Mononuclear cell (primary cell): Measurements from ENCODE around the gene SLC25A13. TPM values are rescaled to one million over a fixed set of nuclear protein-coding genes. Genes with fewer than 3 reads are reported as not detected.

Experiments used
- H3K27me3 ChIP-seq: 2 replicates; pipeline ENCODE4 v1.6.0; 2011; ENCODE audit warnings: low read length, control low read depth; ENCODE audit not compliant: insufficient read depth
- H3K4me1 ChIP-seq: 2 replicates; pipeline ENCODE4 v1.5.1; 2011; ENCODE audit warnings: mild to moderate bottlenecking, low read length, control low read depth; ENCODE audit not compliant: insufficient read depth
- H3K4me3 ChIP-seq: 2 replicates; pipeline ENCODE4 v1.5.1; 2011; ENCODE audit warnings: mild to moderate bottlenecking, low read length, moderate library complexity
- H3K9me3 ChIP-seq: 2 replicates; pipeline ENCODE4 v1.5.1; 2011; ENCODE audit warnings: low read depth, mild to moderate bottlenecking, control low read depth, low read length
- total RNA-seq: library from RNA; depleted of rRNA; stranded (reverse); fragments of >200 nt; gene quantifications from one replicate; pipeline ENCODE4 v1.2.3, GENCODE V29; 2012

SLC25A13 gene
- total RNA-seq, 1 donor, result 23.8 TPM

DNA sequence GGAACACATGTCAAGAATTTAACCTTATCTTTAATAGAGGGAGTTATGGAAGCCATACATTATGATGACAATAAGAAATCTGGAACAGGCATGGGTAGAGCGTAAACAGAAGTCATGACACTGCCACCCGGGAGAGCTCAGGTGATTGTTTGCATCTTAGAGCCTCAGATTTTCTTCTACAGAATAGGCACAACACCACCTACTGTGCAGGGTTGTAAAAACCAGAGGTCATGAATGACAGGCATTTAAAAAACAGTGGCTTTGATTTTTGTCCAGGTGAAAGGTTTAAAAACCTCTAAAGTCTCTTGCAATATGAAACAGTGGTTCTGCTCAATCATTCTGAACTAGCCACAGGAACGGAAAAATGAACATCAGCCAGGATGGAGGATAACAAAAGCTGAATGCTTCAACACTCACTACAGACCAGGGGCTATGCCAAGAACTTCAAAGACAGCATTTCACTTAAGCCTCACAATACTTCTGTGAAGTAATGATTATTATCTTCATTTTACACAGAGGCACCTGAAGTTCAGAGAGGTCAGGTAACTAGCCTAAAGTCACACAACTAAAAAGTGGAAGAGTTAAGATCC, 123.8 kb downstream of the SLC25A13 start:
- H3K9me3 ChIP-seq, result no peaks in the 10 kb centered on the region
- no peaks in the 10 kb centered on the region for H3K27me3 ChIP-seq
- no peaks in the 10 kb centered on the region for H3K4me1 ChIP-seq
- no peak overlapping the region for H3K4me3 ChIP-seq

DNA sequence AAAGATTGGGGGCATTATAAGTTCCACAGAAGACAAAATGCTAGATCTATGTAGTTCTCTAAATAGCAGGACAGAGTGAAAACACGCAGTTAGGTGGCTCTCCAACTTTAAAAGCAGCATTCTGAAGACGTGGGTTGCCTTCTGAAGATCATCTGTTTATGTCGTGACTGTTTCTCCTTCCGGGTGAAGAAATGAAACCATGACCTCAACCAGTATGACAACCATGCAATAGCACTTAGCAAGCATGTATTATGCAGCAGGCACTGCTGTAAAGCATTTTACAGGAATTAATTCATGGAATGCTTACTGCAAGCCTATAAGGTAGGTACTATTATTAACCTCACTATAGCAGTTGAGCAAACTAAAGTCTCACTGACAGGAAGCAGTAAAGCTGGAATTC, 125.2 kb downstream of the SLC25A13 start:
- Histone ChIP-seq H3K9me3 (no peaks in the 10 kb centered on the region), H3K4me1 (no peaks in the 10 kb centered on the region), H3K27me3 (no peaks in the 10 kb centered on the region), H3K4me3 (no peak overlapping the region)

DNA sequence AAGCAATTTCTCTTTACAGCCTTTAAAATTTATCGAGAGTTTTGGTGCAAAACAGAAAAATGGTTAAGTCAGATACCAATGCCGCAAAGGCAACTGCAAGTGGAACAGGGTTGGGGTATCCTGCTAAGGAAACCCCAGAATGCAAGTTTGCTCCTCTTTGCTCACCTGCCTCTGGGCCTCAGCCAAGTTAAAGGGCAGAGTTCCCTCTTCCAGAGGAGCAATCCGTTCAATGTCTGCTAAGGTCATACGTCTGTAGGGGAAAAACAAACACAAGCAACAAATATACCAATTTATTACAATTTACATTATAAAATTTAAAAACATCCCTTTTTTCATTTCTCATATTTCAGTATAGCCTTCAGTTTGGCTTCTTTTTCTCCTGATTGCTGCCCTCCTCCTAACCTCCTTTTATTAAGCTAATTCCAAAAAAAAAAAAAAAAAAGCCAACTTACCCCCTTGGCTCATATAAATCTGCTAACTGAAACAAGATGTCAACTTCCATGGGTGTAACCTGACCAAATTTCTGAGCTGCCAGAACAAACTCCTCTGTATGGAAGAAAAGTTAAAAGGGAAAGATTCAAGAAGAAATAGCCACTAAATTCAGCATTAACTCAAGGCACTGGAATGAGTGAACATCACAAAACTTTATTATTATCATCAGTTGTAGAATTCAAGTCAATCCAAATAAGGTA, 132.6 kb downstream of the SLC25A13 start:
- Histone ChIP-seq H3K4me3 (no peak overlapping the region), H3K9me3 (no peaks in the 10 kb centered on the region), H3K4me1 (no peaks in the 10 kb centered on the region), H3K27me3 (no peaks in the 10 kb centered on the region)

DNA sequence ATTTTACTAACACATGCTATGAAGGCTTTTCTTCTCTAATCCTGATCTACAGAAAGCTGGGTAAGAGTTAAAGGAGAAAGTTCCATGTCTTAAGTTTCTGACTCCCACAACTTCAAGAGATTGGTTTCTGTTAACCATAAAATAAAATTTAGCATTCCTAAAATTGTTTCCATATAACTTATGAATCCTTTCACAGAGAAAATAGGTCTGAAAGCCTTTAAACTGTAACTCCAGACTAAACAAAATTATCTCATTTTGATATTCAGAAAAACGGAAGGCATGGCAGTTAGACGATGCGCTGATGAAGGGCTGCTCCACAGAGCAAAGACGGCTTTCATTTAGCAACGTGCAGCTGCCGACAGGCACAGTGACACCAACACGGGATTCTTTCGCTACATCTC, 133.3 kb downstream of the SLC25A13 start:
- H3K4me1 ChIP-seq, result no peaks in the 10 kb centered on the region
- no peaks in the 10 kb centered on the region for H3K27me3 ChIP-seq
- H3K4me3 ChIP-seq, result no peak overlapping the region
- no peaks in the 10 kb centered on the region for H3K9me3 ChIP-seq

DNA sequence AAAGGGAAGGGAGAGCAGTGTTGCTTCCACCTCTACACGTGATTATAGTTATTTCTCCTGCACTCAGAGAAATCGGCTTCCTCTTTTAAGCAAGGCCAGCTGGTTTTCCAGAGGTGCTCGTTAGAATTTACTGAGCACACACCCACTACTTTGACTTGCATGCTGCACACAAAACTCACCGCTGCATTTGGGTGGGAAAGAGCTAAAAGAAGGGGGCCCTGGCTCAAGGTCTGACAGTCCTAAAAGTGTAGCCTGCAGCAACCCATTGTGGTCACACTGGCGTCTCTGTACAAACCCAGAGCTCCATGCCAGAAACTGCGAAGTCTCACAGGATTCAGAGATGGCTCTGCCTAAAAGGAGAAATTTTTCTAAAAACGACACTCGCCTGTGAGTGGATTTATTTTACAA, 133.7 kb downstream of the SLC25A13 start:
- H3K4me3 ChIP-seq, result no peak overlapping the region
- no peaks in the 10 kb centered on the region for H3K4me1 ChIP-seq
- H3K27me3 ChIP-seq, result no peaks in the 10 kb centered on the region
- no peaks in the 10 kb centered on the region for H3K9me3 ChIP-seq

DNA sequence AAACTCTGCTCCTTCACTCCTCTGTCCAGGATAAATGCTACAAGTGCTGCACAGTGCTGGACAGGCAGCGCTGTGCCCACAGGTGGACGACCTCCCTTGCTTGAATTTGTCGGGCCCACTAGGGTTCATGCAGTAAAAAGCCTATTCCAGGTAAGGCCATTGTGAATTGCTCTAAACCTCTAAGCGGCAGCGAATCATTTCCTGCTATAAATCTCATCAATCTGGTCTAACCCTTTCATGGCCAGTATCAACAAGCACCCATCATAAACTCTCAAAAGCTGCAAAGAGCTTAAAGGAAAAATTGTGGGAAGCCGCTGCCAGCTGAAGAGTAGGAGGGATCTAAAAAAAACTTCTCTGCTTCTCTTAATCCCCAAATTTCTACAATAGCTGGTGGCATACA, 134.2 kb downstream of the SLC25A13 start:
- H3K27me3 ChIP-seq, result no peaks in the 10 kb centered on the region
- no peak overlapping the region for H3K4me3 ChIP-seq
- no peaks in the 10 kb centered on the region for H3K4me1 ChIP-seq
- H3K9me3 ChIP-seq, result no peaks in the 10 kb centered on the region

DNA sequence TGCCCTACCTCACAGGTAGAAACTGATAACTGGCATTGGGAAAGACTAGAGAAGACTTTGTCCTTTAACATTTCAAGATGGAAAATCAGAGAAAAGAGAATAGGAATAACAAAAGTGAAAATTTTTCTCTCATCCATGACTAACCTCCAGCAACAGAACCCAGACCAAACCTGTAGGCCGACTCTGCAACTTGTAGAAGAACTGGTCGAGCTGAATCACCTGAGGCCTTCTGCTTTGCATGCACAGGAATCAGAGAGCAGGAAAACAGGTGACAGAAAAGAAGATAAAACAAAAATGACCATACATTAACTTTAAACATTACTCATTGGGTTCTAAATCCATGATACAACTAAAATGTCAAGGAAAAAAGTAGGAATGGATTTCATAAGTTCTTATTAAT, 137.1 kb downstream of the SLC25A13 start:
- Histone ChIP-seq H3K4me1 (no peaks in the 10 kb centered on the region), H3K27me3 (no peaks in the 10 kb centered on the region), H3K9me3 (no peaks in the 10 kb centered on the region), H3K4me3 (no peak overlapping the region)

DNA sequence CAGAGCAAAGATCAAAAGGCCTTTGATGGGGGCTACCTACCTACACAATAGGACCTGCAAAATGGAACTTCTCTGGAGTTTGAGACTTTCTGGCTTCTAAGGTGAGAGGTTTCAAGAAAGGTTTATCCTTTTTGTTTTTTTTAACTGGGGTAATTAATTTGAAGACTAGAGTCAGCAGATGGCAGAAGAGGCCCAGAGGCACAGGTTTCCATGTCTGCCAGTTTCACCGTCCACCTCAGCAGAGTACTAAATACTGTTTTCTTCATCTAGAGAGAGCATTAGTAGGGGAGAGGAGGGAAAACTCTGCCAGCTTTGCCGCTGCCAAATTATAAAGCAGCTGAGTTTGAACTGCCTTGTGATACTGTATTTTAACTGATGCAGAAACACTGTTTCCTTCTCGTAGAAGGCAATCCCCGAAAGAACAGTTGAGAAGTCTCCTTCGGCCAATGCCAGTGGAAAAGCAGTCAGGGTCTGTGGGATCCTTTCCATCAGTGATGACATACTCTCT, 138.7 kb downstream of the SLC25A13 start:
- Histone ChIP-seq H3K9me3 (no peaks in the 10 kb centered on the region), H3K4me3 (no peak overlapping the region), H3K4me1 (no peaks in the 10 kb centered on the region), H3K27me3 (no peaks in the 10 kb centered on the region)

DNA sequence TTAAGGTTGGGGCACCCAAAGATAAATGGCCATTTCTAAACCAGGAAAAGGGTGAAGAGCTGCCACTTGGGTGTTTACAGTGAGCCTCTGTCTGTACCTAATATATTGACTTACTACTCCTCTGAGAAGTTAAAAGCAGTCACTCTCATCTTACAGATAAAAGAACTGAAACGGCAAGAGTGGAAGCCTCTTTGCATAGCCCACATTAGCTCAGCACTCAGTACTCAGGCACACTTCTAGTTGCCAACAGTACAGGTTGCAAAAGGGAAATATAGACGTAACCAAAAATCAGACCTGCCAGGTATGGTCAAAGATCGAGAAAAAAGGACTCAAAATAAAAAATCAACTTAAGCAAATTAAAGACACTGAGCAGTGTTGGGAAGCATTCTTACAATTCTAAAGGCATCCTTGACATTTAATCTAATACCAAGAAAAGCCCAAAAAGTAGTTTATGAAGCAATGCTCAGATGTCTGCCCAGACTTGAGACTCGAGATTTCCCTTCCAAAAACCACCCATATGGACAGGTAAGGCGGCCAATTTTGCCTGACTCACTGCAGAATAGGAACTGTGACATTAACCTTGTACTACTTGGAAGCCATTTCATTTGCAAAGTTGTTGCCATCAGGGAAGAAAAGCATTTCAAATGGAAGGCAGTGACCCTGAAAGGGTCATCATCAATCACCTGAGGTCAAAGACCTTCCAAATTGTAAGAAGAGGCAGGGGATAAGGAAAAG, 139.3 kb downstream of the SLC25A13 start:
- no peaks in the 10 kb centered on the region for H3K9me3 ChIP-seq
- no peaks in the 10 kb centered on the region for H3K4me1 ChIP-seq
- no peak overlapping the region for H3K4me3 ChIP-seq
- H3K27me3 ChIP-seq, result no peaks in the 10 kb centered on the region

DNA sequence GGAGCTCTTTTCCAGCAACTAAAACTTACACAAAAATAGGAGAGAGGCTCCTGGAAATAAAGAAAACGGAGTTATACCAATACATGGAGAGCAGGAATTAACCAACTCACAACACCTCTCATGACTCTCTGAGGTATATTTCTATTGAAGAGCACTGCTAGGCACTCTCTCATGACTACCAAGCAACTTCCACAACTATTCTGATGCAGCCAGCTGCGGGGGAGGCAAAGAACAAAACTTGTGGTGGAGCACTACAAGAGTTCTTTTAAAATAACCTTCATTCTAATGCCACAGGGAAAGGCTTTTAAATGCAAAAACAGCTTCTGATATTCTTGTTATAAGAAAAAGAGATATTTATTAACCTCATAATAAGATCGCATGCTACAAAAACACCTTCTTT, 140.7 kb downstream of the SLC25A13 start:
- Histone ChIP-seq H3K9me3 (no peaks in the 10 kb centered on the region), H3K4me1 (no peaks in the 10 kb centered on the region), H3K4me3 (no peak overlapping the region), H3K27me3 (no peaks in the 10 kb centered on the region)

DNA sequence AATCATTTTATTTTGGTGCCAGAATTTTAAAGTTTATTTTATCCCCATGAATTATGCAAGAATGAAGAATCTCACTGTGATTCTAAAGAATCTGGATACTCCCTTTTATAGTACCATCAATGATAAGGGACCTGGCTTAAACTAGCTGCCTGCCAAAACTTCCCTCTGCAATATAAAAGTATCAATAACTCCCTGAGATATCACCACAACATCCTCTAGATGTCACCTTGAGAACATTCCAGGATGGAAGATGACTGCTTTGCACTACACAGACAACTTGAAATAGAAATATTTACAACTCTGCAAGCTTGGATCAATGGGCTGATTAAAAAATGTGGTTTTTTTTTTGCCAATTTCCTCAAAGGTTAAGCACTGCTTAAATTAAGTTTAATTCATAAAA, 142.1 kb downstream of the SLC25A13 start:
- Histone ChIP-seq H3K9me3 (no peaks in the 10 kb centered on the region), H3K27me3 (no peaks in the 10 kb centered on the region), H3K4me3 (no peak overlapping the region), H3K4me1 (no peaks in the 10 kb centered on the region)

DNA sequence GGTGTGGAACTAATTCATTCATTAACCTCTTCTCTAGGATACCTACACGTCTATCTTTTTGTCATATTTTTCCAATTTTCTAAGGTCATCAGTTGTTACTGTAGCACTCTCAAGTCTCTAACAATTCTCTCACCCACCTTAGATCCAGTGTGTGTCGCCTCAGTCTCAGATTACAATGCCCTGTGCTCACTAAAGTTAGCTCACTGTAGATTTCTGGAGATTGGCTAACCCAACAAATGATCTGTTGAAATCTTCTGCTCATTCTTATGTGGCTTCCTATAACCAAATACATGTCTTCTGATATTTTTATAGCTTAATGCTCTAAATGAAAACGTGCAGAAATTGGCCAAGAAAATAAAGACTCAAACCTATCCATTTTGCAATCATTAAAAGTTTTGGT, 142.6 kb downstream of the SLC25A13 start:
- no peaks in the 10 kb centered on the region for H3K27me3 ChIP-seq
- no peaks in the 10 kb centered on the region for H3K9me3 ChIP-seq
- no peaks in the 10 kb centered on the region for H3K4me1 ChIP-seq
- H3K4me3 ChIP-seq, result no peak overlapping the region

DNA sequence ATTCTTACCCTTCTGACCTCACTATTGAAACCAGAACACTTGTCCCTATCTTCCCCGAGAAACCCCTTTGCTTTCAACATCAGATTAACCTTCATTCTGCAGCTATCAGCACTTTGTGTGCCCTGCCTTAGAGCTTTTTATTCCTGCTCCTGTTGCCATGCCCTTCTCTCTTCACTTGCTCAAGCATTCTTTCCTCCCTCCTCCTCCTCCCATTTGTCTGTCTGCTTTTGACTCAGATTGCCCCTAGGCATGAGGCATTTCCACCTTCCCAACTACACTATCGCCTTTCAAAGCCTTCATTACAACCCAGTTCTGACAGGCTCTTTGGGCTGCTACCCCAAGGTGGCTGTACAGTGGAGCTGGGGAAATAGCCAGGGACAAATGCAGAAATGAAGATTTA, 143.3 kb downstream of the SLC25A13 start:
- H3K9me3 ChIP-seq, result no peaks in the 10 kb centered on the region
- H3K27me3 ChIP-seq, result no peaks in the 10 kb centered on the region
- H3K4me3 ChIP-seq, result no peak overlapping the region
- H3K4me1 ChIP-seq, result no peaks in the 10 kb centered on the region

DNA sequence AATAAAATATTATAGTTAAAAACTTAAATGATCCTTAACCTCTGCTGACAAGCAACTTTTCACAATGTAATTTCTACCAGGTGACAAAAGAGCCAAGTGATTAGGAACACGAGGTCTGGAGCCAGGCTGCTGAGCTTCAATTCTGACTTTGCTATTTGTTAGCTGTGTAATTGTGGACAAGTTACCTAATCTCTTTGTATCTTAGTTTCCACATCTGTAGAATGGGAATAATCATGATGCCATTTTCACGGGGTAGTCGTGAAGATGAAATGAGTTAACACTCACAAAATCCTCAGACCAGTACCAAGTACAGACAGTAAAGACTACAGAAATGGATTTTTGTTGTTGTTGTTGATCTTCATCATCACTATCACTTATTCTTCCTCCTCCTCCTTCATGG, 144.5 kb downstream of the SLC25A13 start:
- Histone ChIP-seq H3K4me1 (no peaks in the 10 kb centered on the region), H3K27me3 (no peaks in the 10 kb centered on the region), H3K9me3 (no peaks in the 10 kb centered on the region), H3K4me3 (no peak overlapping the region)

DNA sequence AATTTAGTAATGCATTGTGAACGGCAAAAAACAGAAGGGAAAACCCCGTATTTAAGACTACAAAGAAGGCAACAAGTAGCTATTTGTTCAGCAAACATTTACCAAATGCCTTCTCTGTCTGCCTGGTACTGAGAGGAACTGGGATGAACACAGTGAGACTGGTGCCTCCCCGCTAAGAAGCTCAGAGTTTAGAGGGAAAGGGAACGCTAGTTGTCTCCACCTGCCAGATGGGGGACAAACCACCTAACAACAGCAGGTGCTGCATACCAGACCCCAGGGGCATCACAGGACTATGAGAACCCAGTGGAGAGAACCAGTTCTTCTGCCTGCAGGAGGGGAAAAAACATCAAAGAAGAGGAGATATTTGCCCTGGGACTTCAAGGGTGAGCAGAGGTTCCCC, 147.1 kb downstream of the SLC25A13 start:
- no peaks in the 10 kb centered on the region for H3K27me3 ChIP-seq
- no peaks in the 10 kb centered on the region for H3K4me1 ChIP-seq
- H3K4me3 ChIP-seq, result no peak overlapping the region
- H3K9me3 ChIP-seq, result no peaks in the 10 kb centered on the region
